Neuronal stem cell (in vitro differentiated cells): ENCODE measurements around the gene TTLL4.

Experiments used
- DNase-seq: peaks from one replicate; pipeline ENCODE4 v3.0.0-alpha.2; 2013; ENCODE audit warnings: low spot score
- H2AFZ ChIP-seq: one replicate; pipeline ENCODE4 v1.6.1; 2013; ENCODE audit warnings: mild to moderate bottlenecking, low read length, inconsistent platforms
- H2AK5ac ChIP-seq: 2 replicates; pipeline ENCODE4 v1.6.1; 2013; ENCODE audit warnings: low read depth, mild to moderate bottlenecking, inconsistent platforms, low read length, moderate library complexity, mixed read lengths
- H2BK120ac ChIP-seq: 2 replicates; pipeline ENCODE4 v1.6.1; 2013; ENCODE audit warnings: low read depth, mild to moderate bottlenecking, inconsistent platforms, low read length, moderate library complexity, mixed read lengths
- H2BK12ac ChIP-seq: one replicate; pipeline ENCODE4 v1.6.1; 2013; ENCODE audit warnings: low read length, inconsistent platforms
- H2BK15ac ChIP-seq: 2 replicates; pipeline ENCODE4 v1.6.1; 2013; ENCODE audit warnings: mild to moderate bottlenecking, low read length, inconsistent platforms, mixed read lengths
- H2BK5ac ChIP-seq: one replicate; pipeline ENCODE4 v1.6.1; 2013; ENCODE audit warnings: inconsistent platforms, mild to moderate bottlenecking, low read length, moderate library complexity
- H3K14ac ChIP-seq: one replicate; pipeline ENCODE4 v1.6.1; 2013; ENCODE audit warnings: low read length, inconsistent platforms
- H3K18ac ChIP-seq: 2 replicates; pipeline ENCODE4 v1.6.1; 2013; ENCODE audit warnings: low read length, inconsistent platforms
- H3K23ac ChIP-seq: 2 replicates; pipeline ENCODE4 v1.6.1; 2013; ENCODE audit warnings: low read depth, mild to moderate bottlenecking, mixed read lengths, low read length, inconsistent platforms; ENCODE audit not compliant: poor library complexity
- H3K27ac ChIP-seq: replicated peaks from 3 replicates; pipeline ENCODE4 v1.5.1; 2013; ENCODE audit warnings: low read length, inconsistent platforms
- H3K27me3 ChIP-seq, 3 experiments: 2 replicates each; pipeline ENCODE4 v1.6.1; 2013; ENCODE audit warnings: low read length in 3 of 3, mild to moderate bottlenecking in 2 of 3, inconsistent platforms in 1 of 3, low read depth in 1 of 3, mixed read lengths in 1 of 3, moderate library complexity in 1 of 3; ENCODE audit not compliant: control insufficient read depth in 3 of 3, insufficient read depth in 3 of 3
- H3K36me3 ChIP-seq, 2 donors: replicated peaks in 1 of 2; 2 replicates each; pipeline ENCODE4 v1.6.1; 2013; ENCODE audit warnings: low read length in 2 of 2; ENCODE audit not compliant: control insufficient read depth in 2 of 2, insufficient read depth in 2 of 2
- H3K4ac ChIP-seq: 2 replicates; pipeline ENCODE4 v1.6.1; 2013; ENCODE audit warnings: inconsistent platforms, mild to moderate bottlenecking, low read length, moderate library complexity
- H3K4me1 ChIP-seq, 2 donors: 1 replicate in 1 of 2; 2 replicates in 1 of 2; pipeline ENCODE4 v1.6.1; 2013; ENCODE audit warnings: low read length in 2 of 2, low read depth in 1 of 2; ENCODE audit not compliant: control insufficient read depth in 2 of 2, insufficient read depth in 1 of 2
- H3K4me2 ChIP-seq: one replicate; pipeline ENCODE4 v1.6.1; 2013; ENCODE audit warnings: mild to moderate bottlenecking, low read length, inconsistent platforms; ENCODE audit not compliant: insufficient read depth, poor library complexity, severe bottlenecking
- H3K4me3 ChIP-seq, 2 donors: 2 replicates each; pipeline ENCODE4 v1.5.1; 2013; ENCODE audit warnings: low read length in 2 of 2, mild to moderate bottlenecking in 2 of 2, inconsistent platforms in 1 of 2, moderate library complexity in 1 of 2
- H3K79me1 ChIP-seq: one replicate; pipeline ENCODE4 v1.6.1; 2013; ENCODE audit warnings: low read depth, mild to moderate bottlenecking, inconsistent platforms, low read length, moderate library complexity
- H3K9ac ChIP-seq: one replicate; pipeline ENCODE4 v1.6.1; 2013; ENCODE audit warnings: mild to moderate bottlenecking, low read depth, low read length, inconsistent platforms; ENCODE audit not compliant: poor library complexity
- H3K9me3 ChIP-seq, 2 donors: replicated peaks in 1 of 2; 2 replicates each; pipeline versions ENCODE3 to v1.6.1; 2013; ENCODE audit warnings: low read length in 2 of 2, mild to moderate bottlenecking in 2 of 2, inconsistent platforms in 1 of 2, low read depth in 1 of 2, mixed read lengths in 1 of 2, moderate library complexity in 1 of 2; ENCODE audit not compliant: control insufficient read depth in 2 of 2, insufficient read depth in 1 of 2
- H4K8ac ChIP-seq: one replicate; pipeline ENCODE4 v1.6.1; 2013; ENCODE audit warnings: low read depth, mild to moderate bottlenecking, inconsistent platforms, low read length, moderate library complexity
- H4K91ac ChIP-seq: one replicate; pipeline ENCODE4 v1.6.1; 2013; ENCODE audit warnings: low read length, low read depth, mild to moderate bottlenecking, inconsistent platforms; ENCODE audit not compliant: poor library complexity
- WGBS, 2 donors: extraction: QIAGEN DNeasy Blood & Tissue Kit; methylation state at CpG; one replicate each; pipeline ENCODE4 v1.1.7; 2013; ENCODE audit warnings: missing lambda C conversion rate in 2 of 2, mixed read lengths in 1 of 2; ENCODE audit not compliant: insufficient read length in 2 of 2, insufficient replicate concordance in 1 of 2; ENCODE audit errors: extremely low coverage in 2 of 2; 5-methylcytosine and 5-hydroxymethylcytosine counted together

The TTLL4 gene

DNA sequence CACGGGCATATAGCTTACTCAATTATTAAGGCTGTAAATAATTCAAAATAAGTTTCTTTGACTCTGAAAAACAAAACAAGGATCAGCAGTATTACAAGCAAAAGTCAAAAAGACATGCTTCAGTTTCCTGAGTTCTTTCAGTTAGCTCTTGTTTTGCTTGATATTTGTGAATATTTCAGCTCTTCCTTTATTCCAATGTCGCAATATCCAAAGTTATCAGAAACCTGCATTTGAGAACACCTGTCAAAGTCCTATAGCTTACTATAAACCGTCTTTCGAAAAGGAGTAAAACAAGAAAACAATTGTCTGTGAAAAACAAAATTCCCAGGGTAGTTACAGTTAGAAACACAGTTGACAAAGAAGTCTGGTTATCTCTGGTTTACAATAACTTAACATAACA is 86.1 kb downstream of the TTLL4 start:
- Histone ChIP-seq H3K4me3 (no peak overlapping the region), H3K4ac (no peak overlapping the region)
- no CpG with 5 or more reads among the region's 4 CpGs for WGBS, 2 donors

GRCh38 chr2:218798767-218799504 is 88.3 kb downstream of the TTLL4 start:
- H2AFZ ChIP-seq = no peak overlapping the region
- no peak overlapping the region for H3K9ac ChIP-seq
- H2AK5ac ChIP-seq = no peak overlapping the region
- H3K27ac ChIP-seq = no peak overlapping the region
- no peaks in the 10 kb centered on the region for H3K36me3 ChIP-seq
- no peak overlapping the region for H2BK15ac ChIP-seq
- H3K9me3 ChIP-seq = peaks cover 0 to under 1% of the 10 kb centered on the region in 2 donors
- H2BK120ac ChIP-seq = no peak overlapping the region
- no CpG with 5 or more reads among the region's 12 CpGs for WGBS, 2 donors
- no peak overlapping the region for H4K91ac ChIP-seq
- no peaks in the 10 kb centered on the region for H3K79me1 ChIP-seq
- H3K4me3 ChIP-seq = no peak overlapping the region
- peaks cover 0 to 3% of the 10 kb centered on the region in 2 donors for H3K4me1 ChIP-seq
- no peak overlapping the region for H3K18ac ChIP-seq
- no peak overlapping the region for H4K8ac ChIP-seq
- DNase-seq = no peak
- H3K23ac ChIP-seq = no peak overlapping the region
- H2BK5ac ChIP-seq = no peak overlapping the region
- no peak overlapping the region for H2BK12ac ChIP-seq
- H3K14ac ChIP-seq = no peak overlapping the region
- no peak overlapping the region for H3K4me2 ChIP-seq
- H3K4ac ChIP-seq = no peak overlapping the region
- peaks cover 0 to 3% (median 0%) of the 10 kb centered on the region in 3 experiments for H3K27me3 ChIP-seq

More for the DNA sequence above, 86.1 kb downstream of the TTLL4 start:
- no peak overlapping the region for H2AK5ac ChIP-seq
- no peaks in the 10 kb centered on the region for H3K36me3 ChIP-seq
- peaks cover 0 to 3% (median 0%) of the 10 kb centered on the region in 3 experiments for H3K27me3 ChIP-seq
- no peaks in the 10 kb centered on the region for H3K79me1 ChIP-seq
- no peaks in the 10 kb centered on the region for H3K9me3 ChIP-seq
- no peak overlapping the region for H3K4me2 ChIP-seq
- no peak overlapping the region for H3K18ac ChIP-seq
- peaks cover 0 to 3% of the 10 kb centered on the region in 2 donors for H3K4me1 ChIP-seq
- no peak overlapping the region for H2BK120ac ChIP-seq
- no peak overlapping the region for H3K9ac ChIP-seq
- no peak overlapping the region for H2AFZ ChIP-seq
- H2BK15ac ChIP-seq = no peak overlapping the region
- H2BK5ac ChIP-seq = no peak overlapping the region
- H3K27ac ChIP-seq = no peak overlapping the region
- no peak overlapping the region for H4K91ac ChIP-seq
- DNase-seq = no peak
- H2BK12ac ChIP-seq = no peak overlapping the region
- no peak overlapping the region for H3K23ac ChIP-seq
- no peak overlapping the region for H3K14ac ChIP-seq
- no peak overlapping the region for H4K8ac ChIP-seq

- H3K36me3 ChIP-seq = no peaks in the 10 kb centered on the region
- H4K91ac ChIP-seq = no peak overlapping the region
- H3K23ac ChIP-seq = no peak overlapping the region
- peaks cover 0 to under 1% (median 0%) of the 10 kb centered on the region in 3 experiments for H3K27me3 ChIP-seq
- H2AFZ ChIP-seq = peak overlapping the region; percentile 27
- no peak overlapping the region for H2BK120ac ChIP-seq
- no peak overlapping the region for H2BK5ac ChIP-seq
- DNase-seq = no peak
- H2BK12ac ChIP-seq = no peak overlapping the region
- H2BK15ac ChIP-seq = no peak overlapping the region
- no peak overlapping the region for H2AK5ac ChIP-seq
- no peak overlapping the region for H3K18ac ChIP-seq
- no peak overlapping the region for H3K27ac ChIP-seq
- no peak overlapping the region for H3K14ac ChIP-seq
- WGBS, 2 donors = no CpG with 5 or more reads among the region's 6 CpGs
- no peak overlapping the region for H3K4ac ChIP-seq
- H3K4me1 ChIP-seq = peaks cover 0 to 3% of the 10 kb centered on the region in 2 donors
- H4K8ac ChIP-seq = no peak overlapping the region
- peaks cover 2 to 9% of the 10 kb centered on the region in 2 donors for H3K9me3 ChIP-seq
- no peak overlapping the region for H3K4me3 ChIP-seq
- no peak overlapping the region for H3K4me2 ChIP-seq
- H3K9ac ChIP-seq = no peak overlapping the region
- H3K79me1 ChIP-seq = no peaks in the 10 kb centered on the region
These were observed 89.4 kb downstream of the TTLL4 start for GRCh38 chr2:218799990-218800389.

GRCh38 chr2:218802386-218802994 is 91.9 kb downstream of the TTLL4 start:
- H2BK120ac ChIP-seq = no peak overlapping the region
- no peak overlapping the region for H3K18ac ChIP-seq
- H2BK5ac ChIP-seq = no peak overlapping the region
- H3K27me3 ChIP-seq = no peaks in the 10 kb centered on the region
- no peak for DNase-seq
- H3K23ac ChIP-seq = no peak overlapping the region
- H2AFZ ChIP-seq = no peak overlapping the region
- no peak overlapping the region for H3K9ac ChIP-seq
- no peak overlapping the region for H2BK15ac ChIP-seq
- no peaks in the 10 kb centered on the region for H3K36me3 ChIP-seq
- no peak overlapping the region for H2BK12ac ChIP-seq
- no peak overlapping the region for H2AK5ac ChIP-seq
- no peak overlapping the region for H3K14ac ChIP-seq
- H3K4ac ChIP-seq = no peak overlapping the region
- H3K4me1 ChIP-seq = peaks cover 3 to 7% of the 10 kb centered on the region in 2 donors
- H3K4me2 ChIP-seq = no peak overlapping the region
- no peak overlapping the region for H4K8ac ChIP-seq
- H3K79me1 ChIP-seq = no peaks in the 10 kb centered on the region
- H3K4me3 ChIP-seq = no peak overlapping the region
- H4K91ac ChIP-seq = no peak overlapping the region
- peaks cover 2 to 9% of the 10 kb centered on the region in 2 donors for H3K9me3 ChIP-seq
- H3K27ac ChIP-seq = no peak overlapping the region
- WGBS, 2 donors = no CpG with 5 or more reads among the region's 4 CpGs
